Osteoblast (primary cell): ENCODE results near the gene LETM1. TPM values are rescaled to one million over a fixed set of nuclear protein-coding genes. Genes with fewer than 3 reads are reported as not detected.

ENCODE experiments used
- DNase-seq: peaks from one replicate; pipeline ENCODE4 v3.0.0; 2011; ENCODE audit warnings: low spot score, mixed read lengths; ENCODE audit not compliant: insufficient read length; ENCODE audit errors: missing footprints
- H2AFZ ChIP-seq: 2 replicates; pipeline ENCODE4 v1.6.0; 2011; ENCODE audit warnings: mild to moderate bottlenecking, low read length
- H3K27ac ChIP-seq: 2 replicates; pipeline ENCODE4 v1.5.1; 2011; ENCODE audit warnings: mild to moderate bottlenecking, low read depth, low read length, moderate library complexity
- H3K27me3 ChIP-seq: 2 replicates; pipeline ENCODE4 v1.6.0; 2012; ENCODE audit warnings: mild to moderate bottlenecking, control low read depth, inconsistent platforms, low read length, moderate library complexity; ENCODE audit not compliant: insufficient read depth
- H3K36me3 ChIP-seq: 2 replicates; pipeline ENCODE4 v1.5.1; 2011; ENCODE audit warnings: mild to moderate bottlenecking, low read length, control low read depth, moderate library complexity; ENCODE audit not compliant: insufficient read depth
- H3K4me1 ChIP-seq: 2 replicates; pipeline ENCODE4 v1.5.1; 2011; ENCODE audit warnings: mild to moderate bottlenecking, low read length, control low read depth, moderate library complexity; ENCODE audit not compliant: insufficient read depth
- H3K4me2 ChIP-seq: 2 replicates; pipeline ENCODE4 v1.6.0; 2011; ENCODE audit warnings: mild to moderate bottlenecking, low read length; ENCODE audit not compliant: insufficient read depth
- H3K4me3 ChIP-seq: fragments of 200-600 bp; sonication (generic); 3 replicates; pipeline ENCODE4 v1.5.1; 2012; ENCODE audit warnings: mild to moderate bottlenecking, low read length, inconsistent platforms; ENCODE audit not compliant: insufficient read depth
- H3K79me2 ChIP-seq: 2 replicates; pipeline ENCODE4 v1.6.0; 2012; ENCODE audit warnings: mild to moderate bottlenecking, low read length, control low read depth, inconsistent platforms; ENCODE audit not compliant: insufficient read depth
- H3K9me3 ChIP-seq: 2 replicates; pipeline ENCODE4 v1.5.1; 2011; ENCODE audit warnings: low read depth, low read length, control low read depth
- H4K20me1 ChIP-seq: 2 replicates; pipeline ENCODE4 v1.6.0; 2012; ENCODE audit warnings: mild to moderate bottlenecking, low read length, control low read depth; ENCODE audit not compliant: insufficient read depth
- total RNA-seq: library from RNA; depleted of rRNA; stranded (reverse); fragments of >200 nt; gene quantifications from 2 replicates; pipeline ENCODE4 v1.2.3, GENCODE V29; 2012
- TF ChIP-seq, protein P1 (sequence below): IDR thresholded peaks from 2 replicates; pipeline ENCODE4 v1.5.1; 2011; ENCODE audit warnings: mild to moderate bottlenecking, low read depth, low read length, moderate library complexity; ENCODE audit errors: extremely low read depth

Gene LETM1
- total RNA-seq, 1 donor, result 75.3 TPM

DNA sequence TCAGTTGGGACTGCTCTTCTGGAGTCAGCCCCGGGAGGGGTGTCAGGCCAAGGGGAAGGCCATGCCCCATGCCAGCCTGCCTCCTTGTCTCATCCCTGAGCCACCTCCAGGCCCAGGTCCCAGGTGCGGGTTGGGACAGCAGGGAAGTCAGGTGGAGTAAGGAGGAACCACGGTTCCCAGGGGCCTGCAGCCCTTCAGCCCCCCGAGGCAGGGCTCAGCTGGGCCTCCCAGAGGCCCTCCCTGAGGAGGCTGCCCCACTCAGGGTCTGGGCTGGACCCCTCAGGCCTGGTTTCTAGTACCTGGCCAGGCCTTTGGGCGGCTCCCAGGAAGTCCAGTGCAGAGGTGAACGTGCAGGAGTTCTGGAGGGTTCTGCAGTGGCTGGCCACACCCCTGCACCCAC lies 86.3 kb downstream of the LETM1 start:
- Histone ChIP-seq H3K27me3 (peaks cover 25% of the 10 kb centered on the region), H3K36me3 (no peaks in the 10 kb centered on the region), H4K20me1 (no peaks in the 10 kb centered on the region), H3K9me3 (no peaks in the 10 kb centered on the region), H3K79me2 (no peaks in the 10 kb centered on the region), H3K4me3 (no peak overlapping the region), H3K4me1 (no peaks in the 10 kb centered on the region), H2AFZ (no peak overlapping the region), H3K4me2 (no peak overlapping the region), H3K27ac (no peak overlapping the region)
- DNase-seq, result no peak
- TF ChIP-seq, protein P1, sequence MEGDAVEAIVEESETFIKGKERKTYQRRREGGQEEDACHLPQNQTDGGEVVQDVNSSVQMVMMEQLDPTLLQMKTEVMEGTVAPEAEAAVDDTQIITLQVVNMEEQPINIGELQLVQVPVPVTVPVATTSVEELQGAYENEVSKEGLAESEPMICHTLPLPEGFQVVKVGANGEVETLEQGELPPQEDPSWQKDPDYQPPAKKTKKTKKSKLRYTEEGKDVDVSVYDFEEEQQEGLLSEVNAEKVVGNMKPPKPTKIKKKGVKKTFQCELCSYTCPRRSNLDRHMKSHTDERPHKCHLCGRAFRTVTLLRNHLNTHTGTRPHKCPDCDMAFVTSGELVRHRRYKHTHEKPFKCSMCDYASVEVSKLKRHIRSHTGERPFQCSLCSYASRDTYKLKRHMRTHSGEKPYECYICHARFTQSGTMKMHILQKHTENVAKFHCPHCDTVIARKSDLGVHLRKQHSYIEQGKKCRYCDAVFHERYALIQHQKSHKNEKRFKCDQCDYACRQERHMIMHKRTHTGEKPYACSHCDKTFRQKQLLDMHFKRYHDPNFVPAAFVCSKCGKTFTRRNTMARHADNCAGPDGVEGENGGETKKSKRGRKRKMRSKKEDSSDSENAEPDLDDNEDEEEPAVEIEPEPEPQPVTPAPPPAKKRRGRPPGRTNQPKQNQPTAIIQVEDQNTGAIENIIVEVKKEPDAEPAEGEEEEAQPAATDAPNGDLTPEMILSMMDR, result no peak

DNA sequence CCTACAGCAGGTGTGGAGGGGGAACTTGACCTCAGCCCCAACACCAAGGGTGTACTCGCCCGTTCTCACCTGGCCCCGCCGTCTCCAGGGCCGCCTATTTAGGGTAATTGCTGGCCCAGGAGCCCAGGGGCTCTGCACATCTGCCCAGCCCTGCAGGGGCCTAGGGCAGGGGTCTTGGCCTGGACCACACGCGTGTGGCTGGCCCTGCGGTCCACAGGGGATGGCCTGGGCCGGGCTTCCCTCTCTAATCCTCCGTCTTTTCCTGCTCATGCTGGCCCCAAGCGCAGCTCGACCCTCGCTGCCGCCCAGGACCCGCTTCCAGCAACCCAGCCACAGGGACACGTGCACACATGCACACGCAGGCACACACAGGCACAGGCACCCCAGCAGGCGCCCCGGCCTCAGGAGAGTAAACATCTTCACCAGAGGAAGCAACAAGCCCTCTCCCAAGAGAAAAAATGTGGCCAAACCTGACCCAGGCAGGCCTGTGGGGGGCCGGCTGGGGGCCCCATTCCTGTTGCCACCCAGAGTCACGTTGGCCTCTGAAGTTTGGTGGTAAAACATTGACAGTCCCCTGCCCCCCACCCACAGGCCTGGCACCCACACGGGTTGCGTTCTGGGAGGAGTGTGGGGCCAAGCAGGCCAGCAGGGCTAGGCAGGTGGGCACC lies 87.5 kb downstream of the LETM1 start:
- Histone ChIP-seq H3K36me3 (no peaks in the 10 kb centered on the region), H2AFZ (no peak overlapping the region), H3K4me3 (no peak overlapping the region), H3K9me3 (no peaks in the 10 kb centered on the region), H3K27ac (no peak overlapping the region), H4K20me1 (no peaks in the 10 kb centered on the region), H3K4me2 (no peak overlapping the region), H3K4me1 (no peaks in the 10 kb centered on the region), H3K79me2 (no peaks in the 10 kb centered on the region), H3K27me3 (peaks cover 25% of the 10 kb centered on the region)
- DNase-seq, result no peak
- TF ChIP-seq, protein P1, result no peak

DNA sequence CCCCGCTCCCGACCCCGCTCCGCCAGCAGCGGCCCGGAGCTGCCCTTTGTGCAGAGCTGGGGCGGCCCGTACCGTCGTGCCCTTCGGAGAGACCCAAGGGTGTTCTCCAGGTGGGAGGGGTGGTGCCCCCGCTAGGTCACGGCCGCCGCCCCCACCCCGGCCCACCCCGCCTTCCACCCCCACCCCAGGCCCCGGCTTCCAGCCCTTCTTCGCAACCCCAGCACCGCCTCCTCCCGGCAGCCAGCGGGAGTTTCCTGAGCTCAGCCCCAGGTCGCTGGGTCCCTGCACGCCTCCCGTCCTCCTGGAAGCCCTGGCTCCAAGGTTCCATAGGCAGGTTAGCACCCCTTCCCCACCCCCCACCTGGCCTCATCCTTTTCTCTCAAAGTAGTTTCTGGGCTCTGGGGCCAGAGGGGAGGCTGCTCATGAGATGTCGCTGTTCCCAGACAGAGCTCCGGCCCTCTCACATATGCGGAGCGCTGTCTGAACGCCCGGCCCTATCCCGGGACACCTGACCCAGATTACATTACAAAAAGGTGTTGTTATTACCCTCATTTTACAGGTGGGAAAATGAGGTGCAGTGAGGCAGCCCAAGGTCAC lies 88.1 kb downstream of the LETM1 start:
- Histone ChIP-seq H3K9me3 (no peaks in the 10 kb centered on the region), H3K4me2 (no peak overlapping the region), H3K4me1 (no peaks in the 10 kb centered on the region), H3K27ac (no peak overlapping the region), H3K79me2 (no peaks in the 10 kb centered on the region), H3K36me3 (no peaks in the 10 kb centered on the region), H2AFZ (no peak overlapping the region), H4K20me1 (no peaks in the 10 kb centered on the region), H3K27me3 (peaks cover 25% of the 10 kb centered on the region), H3K4me3 (no peak overlapping the region)
- peak; percentile 99 for DNase-seq
- TF ChIP-seq, protein P1, result no peak

DNA sequence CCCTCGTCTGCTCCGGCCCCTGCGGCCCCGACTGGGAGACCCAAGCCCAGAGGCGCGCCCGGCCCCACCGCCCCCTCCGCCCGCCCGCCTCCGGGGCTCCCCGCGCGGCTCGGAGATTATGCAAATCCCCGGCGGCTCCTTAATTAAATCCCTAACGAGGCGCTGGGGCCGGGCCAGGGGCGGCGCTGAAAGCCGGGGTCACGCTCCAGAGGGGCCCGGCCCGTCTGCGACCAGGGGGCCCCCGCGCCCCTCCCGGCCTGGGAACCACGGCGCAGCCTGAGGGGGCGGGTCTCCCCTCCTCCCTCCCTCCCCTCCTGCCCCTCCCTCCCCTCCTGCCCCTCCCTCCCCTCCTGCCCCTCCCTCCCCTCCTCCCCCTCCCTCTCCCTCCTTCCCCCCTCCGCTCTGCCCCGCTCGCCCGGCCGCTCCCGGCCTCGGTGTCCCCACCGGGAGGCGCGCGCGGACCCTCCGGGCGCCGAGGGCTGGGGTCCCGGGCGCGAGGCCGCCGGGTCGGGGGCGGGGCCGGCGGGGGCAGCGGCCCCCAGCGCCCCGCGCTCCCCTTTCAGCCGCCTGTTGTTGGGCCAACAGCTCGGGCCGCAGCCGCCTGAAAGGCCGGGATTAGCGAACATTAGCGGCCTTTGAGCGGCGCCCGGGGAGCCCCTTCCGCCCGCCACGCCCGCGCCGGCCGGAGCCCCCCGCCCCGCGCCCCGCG lies 88.7 kb downstream of the LETM1 start:
- no peak overlapping the region for H3K27ac ChIP-seq
- H3K4me2 ChIP-seq, result no peak overlapping the region
- peaks cover 25% of the 10 kb centered on the region for H3K27me3 ChIP-seq
- H2AFZ ChIP-seq, result no peak overlapping the region
- TF ChIP-seq, protein P1, result no peak
- H3K4me1 ChIP-seq, result no peaks in the 10 kb centered on the region
- H3K4me3 ChIP-seq, result no peak overlapping the region
- no peaks in the 10 kb centered on the region for H4K20me1 ChIP-seq
- H3K36me3 ChIP-seq, result no peaks in the 10 kb centered on the region
- DNase-seq, result no peak
- no peaks in the 10 kb centered on the region for H3K9me3 ChIP-seq
- no peaks in the 10 kb centered on the region for H3K79me2 ChIP-seq
